Stimulated activated CD8-positive, alpha-beta memory T cell treated with anti-CD3 and anti-CD28 coated beads, Interleukin-12 subunit alpha, Interleukin-12 subunit beta, amount 100 ng/mL, for 1 hour (primary cell): ENCODE measurements around the gene MCOLN2.
A peak's percentile ranks its signal among the peaks of the same experiment; 100 is the strongest.
"Not testable (repeated sequence)": the region's sequence is repeated elsewhere in the genome, so short reads cannot be mapped to it uniquely, and the experiment has no call there.

Source experiments
- DNase-seq: peaks from one replicate; pipeline ENCODE4 v3.0.0-alpha.2; 2020; ENCODE audit warnings: low read depth

Gene MCOLN2

GRCh38 chr1:84996846-84997666 lies at the start of gene MCOLN2:
Gene MCOLN2 (minus strand): TSS chr1:84997113. CDS start chr1:84996872, 241 bp downstream.
- DNase-seq, result no peak

GRCh38 chr1:85042413-85042812 lies 45.5 kb upstream of the MCOLN2 start:
- DNase-seq, result no peak

GRCh38 chr1:85041793-85042192 lies 44.9 kb upstream of the MCOLN2 start:
- DNase-seq, result no peak

GRCh38 chr1:85033221-85033620 lies 36.3 kb upstream of the MCOLN2 start:
- no peak for DNase-seq

- DNase-seq, result no peak
Measured at GRCh38 chr1:85030536-85030935, 33.6 kb upstream of the MCOLN2 start.

- DNase-seq, result no peak
Measured at GRCh38 chr1:85028151-85028550, 31.2 kb upstream of the MCOLN2 start.

- no peak for DNase-seq
Measured at GRCh38 chr1:85027242-85027983, 30.5 kb upstream of the MCOLN2 start.

- DNase-seq, result no peak
Measured at GRCh38 chr1:85025940-85026339, 29.0 kb upstream of the MCOLN2 start.

GRCh38 chr1:85024736-85025135 lies 27.8 kb upstream of the MCOLN2 start:
- DNase-seq, result no peak

- DNase-seq, result no peak
Measured at GRCh38 chr1:85022700-85023099, 25.8 kb upstream of the MCOLN2 start.

GRCh38 chr1:85019994-85020393 lies 23.1 kb upstream of the MCOLN2 start:
- DNase-seq, result no peak

- DNase-seq, result no peak
Measured at GRCh38 chr1:85015826-85016225, 18.9 kb upstream of the MCOLN2 start.

GRCh38 chr1:85005641-85006040 lies 8.7 kb upstream of the MCOLN2 start:
- not testable (repeated sequence) for DNase-seq

GRCh38 chr1:85001742-85002141 lies 4.8 kb upstream of the MCOLN2 start:
- DNase-seq, result no peak

GRCh38 chr1:84998642-84999280 lies 1.8 kb upstream of the MCOLN2 start:
- peak; percentile 40 for DNase-seq

- no peak for DNase-seq
Measured at GRCh38 chr1:84997667-84998600, 1.0 kb upstream of the MCOLN2 start.

- no peak for DNase-seq
Measured at GRCh38 chr1:84995484-84996334, 1.2 kb downstream of the MCOLN2 start.

GRCh38 chr1:84991097-84991920 lies 5.6 kb downstream of the MCOLN2 start:
- DNase-seq, result no peak

GRCh38 chr1:84988588-84988987 lies 8.3 kb downstream of the MCOLN2 start:
- DNase-seq, result no peak

- DNase-seq, result not testable (repeated sequence)
Measured at GRCh38 chr1:84986561-84986960, 10.4 kb downstream of the MCOLN2 start.
